ENCODE measurements around the gene PGBD1.

GRCh38 chr6:28334286-28335039 lies 53.1 kb downstream of the PGBD1 start:
- TF ChIP-seq EZH2 (IDR thresholded peaks at IDR 0.05; ENCODE audit: low read depth) (no peak), CTCF (conservative IDR thresholded peaks at IDR 0.05) (no peak)

Measured in PC-9 (cell line).